ENCODE results near the gene NFATC2.
A peak's percentile ranks its signal among the peaks of the same experiment; 100 is the strongest.

Gene NFATC2

DNA sequence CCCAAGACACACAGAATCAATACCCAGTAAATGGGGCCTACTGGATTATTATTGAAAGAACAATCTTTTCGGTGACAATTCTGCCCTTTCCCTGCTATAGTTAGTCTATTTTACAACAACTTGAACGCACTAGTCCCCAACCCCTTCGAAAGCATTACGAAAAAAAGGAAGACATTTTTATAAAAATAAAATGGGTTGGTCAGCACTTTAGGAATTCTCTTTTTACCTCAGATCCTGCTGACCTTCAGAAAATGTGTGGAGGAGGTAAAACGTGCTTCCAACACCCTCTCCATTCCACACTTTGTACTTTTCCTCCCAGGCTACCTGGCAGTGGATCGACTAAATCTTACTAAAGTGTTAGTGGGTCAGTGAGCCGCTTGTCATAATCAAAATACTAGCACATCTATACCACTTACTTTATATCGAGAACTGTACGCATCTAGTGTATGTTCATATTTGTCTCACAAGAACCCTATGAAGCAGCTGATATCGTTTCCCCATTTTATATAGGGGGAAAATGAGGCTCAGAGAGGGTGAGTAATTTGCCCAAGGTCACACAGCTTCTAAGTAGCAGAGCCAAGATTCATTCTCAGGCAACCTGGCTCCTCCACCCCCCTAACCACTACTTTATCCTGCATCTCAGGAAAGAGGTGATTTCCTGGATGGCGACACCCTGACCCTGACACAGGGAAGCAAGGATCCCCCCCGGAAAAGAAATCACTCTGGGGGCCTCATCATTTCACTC is 10.6 kb downstream of the NFATC2 start:
- no peaks in the 10 kb centered on the region for H3K9me3 ChIP-seq
- H4K20me1 ChIP-seq, result peaks cover 91% of the 10 kb centered on the region
- H3K4me1 ChIP-seq, result peaks cover 87% of the 10 kb centered on the region
- H3K36me3 ChIP-seq, result peaks cover 6% of the 10 kb centered on the region; the same call in 1 of the 2 replicates
- no peak overlapping the region for H3K9ac ChIP-seq
- no peak overlapping the region for H3K27ac ChIP-seq
- TF ChIP-seq Cebpa-rat (IDR thresholded peaks at IDR 0.05), result no peak
- H3K27me3 ChIP-seq, result no peaks in the 10 kb centered on the region
- no peak overlapping the region for H3K4me3 ChIP-seq
- H3K4me2 ChIP-seq, result no peak overlapping the region

DNA sequence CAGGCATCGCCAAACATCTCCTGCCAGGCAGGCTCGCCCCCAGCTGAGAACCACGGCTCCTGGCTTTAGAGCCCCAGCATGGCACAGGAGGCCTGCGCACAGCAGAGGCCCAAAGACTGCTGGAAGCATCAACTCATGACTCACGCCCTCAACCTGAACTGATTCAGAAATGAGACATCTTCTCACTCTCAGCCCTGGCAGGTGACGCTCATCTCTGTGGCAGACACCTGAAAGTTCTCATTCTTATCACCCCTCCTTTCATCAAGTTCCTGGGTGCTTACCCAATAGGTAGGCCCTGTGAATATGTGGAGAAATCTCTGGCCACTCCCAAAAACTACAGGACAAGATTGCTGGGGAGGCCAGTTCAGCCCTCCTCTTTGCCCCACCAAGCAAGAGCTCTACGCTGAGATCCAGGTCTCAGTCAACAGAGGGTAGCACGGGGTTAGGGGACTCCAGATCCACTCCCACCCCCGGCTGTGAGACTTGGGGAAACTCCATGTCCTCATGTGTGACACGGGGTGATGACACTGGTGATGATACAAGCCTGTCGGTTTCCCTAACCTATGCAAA is 11.3 kb downstream of the NFATC2 start:
- H3K9ac ChIP-seq, result no peak overlapping the region
- H4K20me1 ChIP-seq, result peaks cover 85% of the 10 kb centered on the region
- H3K27me3 ChIP-seq, result no peaks in the 10 kb centered on the region
- no peak overlapping the region for H3K4me3 ChIP-seq
- H3K4me1 ChIP-seq, result peaks cover 87% of the 10 kb centered on the region
- no peak overlapping the region for H3K4me2 ChIP-seq
- H3K27ac ChIP-seq, result no peak overlapping the region
- peaks cover 6% of the 10 kb centered on the region; the same call in 1 of the 2 replicates for H3K36me3 ChIP-seq
- no peaks in the 10 kb centered on the region for H3K9me3 ChIP-seq
- no peak for TF ChIP-seq Cebpa-rat (IDR thresholded peaks at IDR 0.05)

DNA sequence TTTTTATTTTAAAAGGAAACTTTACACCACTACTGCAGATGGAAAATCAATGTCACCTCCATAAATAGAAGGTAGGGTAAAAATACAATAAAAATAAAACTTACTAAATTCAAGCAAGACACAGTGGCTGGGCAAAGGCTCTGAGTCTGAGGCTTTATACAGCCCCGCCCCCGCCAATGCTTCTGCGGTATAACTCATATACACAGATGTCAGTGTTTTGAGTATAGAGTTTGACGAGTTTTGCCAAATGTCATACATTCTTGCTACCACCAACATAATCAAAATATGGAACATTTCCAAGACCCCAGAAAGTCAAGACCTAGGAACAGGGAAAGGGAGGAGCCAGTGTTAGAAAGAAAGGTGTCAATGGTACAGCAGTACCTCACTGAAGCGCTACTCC is 12.8 kb downstream of the NFATC2 start:
- Histone ChIP-seq H3K27ac (0 out of 2 replicates have a peak overlapping the region, but pooled peaks have one; percentile 5), H3K9me3 (no peaks in the 10 kb centered on the region), H4K20me1 (peaks cover 83% of the 10 kb centered on the region), H3K9ac (no peak overlapping the region), H3K4me2 (peak overlapping the region; percentile 46), H3K4me3 (no peak overlapping the region), H3K36me3 (peaks cover 6% of the 10 kb centered on the region; the same call in 1 of the 2 replicates), H3K4me1 (peaks cover 87% of the 10 kb centered on the region), H3K27me3 (no peaks in the 10 kb centered on the region)
- no peak for TF ChIP-seq Cebpa-rat (IDR thresholded peaks at IDR 0.05)

- Histone ChIP-seq H3K27ac (peak overlapping the region; percentile 5; the same call in 1 of the 2 replicates), H4K20me1 (peaks cover 83% of the 10 kb centered on the region), H3K9ac (peak overlapping the region; percentile 4; the same call in 1 of the 2 replicates), H3K4me1 (peaks cover 87% of the 10 kb centered on the region), H3K27me3 (no peaks in the 10 kb centered on the region), H3K36me3 (peaks cover 6% of the 10 kb centered on the region; the same call in 1 of the 2 replicates), H3K4me2 (peak overlapping the region; percentile 46), H3K9me3 (no peaks in the 10 kb centered on the region), H3K4me3 (no peak overlapping the region)
- TF ChIP-seq Cebpa-rat (IDR thresholded peaks at IDR 0.05), result no peak
Measured at GRCh38 chr20:51529081-51529681, 13.3 kb downstream of the NFATC2 start.

GRCh38 chr20:51528263-51529027 is 14.1 kb downstream of the NFATC2 start:
- Histone ChIP-seq H3K4me1 (peaks cover 86% of the 10 kb centered on the region), H3K9ac (peak overlapping the region; percentile 4; the same call in 1 of the 2 replicates), H4K20me1 (peaks cover 85% of the 10 kb centered on the region), H3K27me3 (no peaks in the 10 kb centered on the region), H3K4me3 (no peak overlapping the region), H3K27ac (0 out of 2 replicates have a peak overlapping the region, but pooled peaks have one; percentile 5), H3K4me2 (peak overlapping the region; percentile 46), H3K36me3 (peaks cover 12% of the 10 kb centered on the region), H3K9me3 (no peaks in the 10 kb centered on the region)
- no peak for TF ChIP-seq Cebpa-rat (IDR thresholded peaks at IDR 0.05)

DNA sequence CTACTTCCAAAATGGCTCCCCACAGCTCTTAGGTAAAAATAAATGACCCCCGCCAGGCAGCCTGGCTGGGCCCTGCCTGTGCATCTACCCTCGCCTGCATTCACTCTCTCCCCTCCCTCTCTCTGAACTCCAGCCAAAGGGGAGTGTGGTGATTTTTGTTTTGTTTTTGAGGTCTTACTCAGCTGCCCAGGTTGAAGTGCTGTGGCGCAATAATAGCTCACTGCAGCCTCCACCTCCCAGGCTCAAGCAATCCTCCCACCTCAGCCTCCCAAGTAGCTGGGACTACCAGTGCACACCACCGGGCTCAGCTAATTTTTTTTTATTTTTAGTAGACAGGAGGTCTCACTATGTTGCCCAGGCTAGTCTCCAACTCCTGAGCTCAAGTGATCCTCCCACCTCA is 15.8 kb downstream of the NFATC2 start:
- H3K27ac ChIP-seq, result peak overlapping the region; percentile 72
- no peaks in the 10 kb centered on the region for H3K27me3 ChIP-seq
- no peak overlapping the region for H3K9ac ChIP-seq
- peak overlapping the region; percentile 83 for H3K4me2 ChIP-seq
- H3K9me3 ChIP-seq, result no peaks in the 10 kb centered on the region
- peaks cover 74% of the 10 kb centered on the region for H4K20me1 ChIP-seq
- TF ChIP-seq Cebpa-rat (IDR thresholded peaks at IDR 0.05), result no peak; the same call in 1 of the 2 replicates
- peaks cover 19% of the 10 kb centered on the region for H3K36me3 ChIP-seq
- H3K4me3 ChIP-seq, result no peak overlapping the region
- peaks cover 73% of the 10 kb centered on the region for H3K4me1 ChIP-seq

GRCh38 chr20:51526106-51526470 is 16.4 kb downstream of the NFATC2 start:
- Histone ChIP-seq H3K4me3 (peak overlapping the region; percentile 47; the same call in 1 of the 2 replicates), H3K9me3 (no peaks in the 10 kb centered on the region), H3K27me3 (no peaks in the 10 kb centered on the region), H3K4me2 (peak overlapping the region; percentile 83), H4K20me1 (peaks cover 68% of the 10 kb centered on the region), H3K9ac (peak overlapping the region; percentile 15; the same call in 1 of the 2 replicates), H3K36me3 (peaks cover 20% of the 10 kb centered on the region), H3K4me1 (peaks cover 67% of the 10 kb centered on the region), H3K27ac (peak overlapping the region; percentile 72)
- TF ChIP-seq Cebpa-rat (IDR thresholded peaks at IDR 0.05), result no peak

GRCh38 chr20:51525241-51526105 is 17.0 kb downstream of the NFATC2 start:
- Histone ChIP-seq H3K27me3 (no peaks in the 10 kb centered on the region), H3K4me3 (peak overlapping the region; percentile 47; the same call in 1 of the 2 replicates), H3K36me3 (peaks cover 26% of the 10 kb centered on the region), H3K9ac (peak overlapping the region; percentile 15; the same call in 1 of the 2 replicates), H3K4me1 (peaks cover 61% of the 10 kb centered on the region), H3K4me2 (peak overlapping the region; percentile 83), H3K27ac (peak overlapping the region; percentile 72), H3K9me3 (no peaks in the 10 kb centered on the region), H4K20me1 (peaks cover 68% of the 10 kb centered on the region)
- no peak for TF ChIP-seq Cebpa-rat (IDR thresholded peaks at IDR 0.05)

Data from BLaER1 (cell line).